HG03575 (cell line): ENCODE results near the gene C19orf44.
"Not testable (repeated sequence)": the region's sequence is repeated elsewhere in the genome, so short reads cannot be mapped to it uniquely, and the experiment has no call there.

Source experiments
- ATAC-seq: cut with Tn5 transposase; IDR thresholded peaks from one replicate; pipeline ENCODE4 v1.9.1; 2021; ENCODE audit not compliant: unreplicated experiment, insufficient number of reproducible peaks, low FRiP score; ENCODE audit errors: extremely low read depth

C19orf44 gene

GRCh38 chr19:16527971-16528521 is 31.9 kb downstream of the C19orf44 start:
- no peak for ATAC-seq

GRCh38 chr19:16529466-16530144 is 33.4 kb downstream of the C19orf44 start:
- ATAC-seq: no peak

DNA sequence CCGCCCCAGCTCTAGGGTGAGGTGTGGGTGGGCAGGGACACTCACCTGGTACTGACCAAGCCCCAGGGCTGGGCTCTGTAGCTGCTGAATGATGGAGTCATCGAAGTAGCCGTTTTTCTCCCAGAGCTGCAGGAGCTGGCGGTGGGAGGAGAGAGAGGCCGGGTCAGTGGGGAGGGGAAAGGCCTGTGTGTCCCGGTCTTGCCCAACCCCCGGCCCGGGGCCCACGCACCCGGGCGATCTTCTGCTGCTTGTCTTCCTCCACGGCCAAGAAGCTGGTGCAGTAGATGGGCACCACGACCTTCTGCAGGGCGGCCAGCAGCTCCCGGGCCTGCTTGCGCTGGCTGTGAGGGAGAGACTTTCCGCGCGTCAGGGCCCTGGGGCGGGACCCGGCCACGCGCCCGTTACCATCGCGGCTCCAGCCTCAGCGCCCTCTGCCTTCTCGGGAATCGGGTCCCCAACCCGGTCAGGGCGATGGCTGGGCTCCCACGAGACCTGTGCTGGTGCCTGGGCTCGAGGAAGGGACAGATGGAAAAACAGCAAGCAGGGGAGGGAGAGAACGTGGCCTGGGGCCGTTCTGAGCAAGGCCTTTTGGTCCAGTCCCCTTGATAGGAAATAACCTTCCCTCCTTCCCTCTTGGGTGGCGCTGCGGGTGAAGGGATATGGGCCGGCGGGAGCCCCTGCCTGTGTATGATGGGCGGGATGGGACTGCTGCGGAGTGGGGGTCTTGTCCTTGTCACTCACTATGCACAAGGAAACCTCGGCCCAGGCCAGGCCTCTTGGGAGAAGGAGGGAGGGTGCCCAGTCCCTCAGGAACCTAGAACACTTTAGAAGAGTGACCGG is 34.6 kb downstream of the C19orf44 start:
- no peak for ATAC-seq

- no peak for ATAC-seq
Observed at GRCh38 chr19:16531380-16531669, 35.1 kb downstream of the C19orf44 start.

DNA sequence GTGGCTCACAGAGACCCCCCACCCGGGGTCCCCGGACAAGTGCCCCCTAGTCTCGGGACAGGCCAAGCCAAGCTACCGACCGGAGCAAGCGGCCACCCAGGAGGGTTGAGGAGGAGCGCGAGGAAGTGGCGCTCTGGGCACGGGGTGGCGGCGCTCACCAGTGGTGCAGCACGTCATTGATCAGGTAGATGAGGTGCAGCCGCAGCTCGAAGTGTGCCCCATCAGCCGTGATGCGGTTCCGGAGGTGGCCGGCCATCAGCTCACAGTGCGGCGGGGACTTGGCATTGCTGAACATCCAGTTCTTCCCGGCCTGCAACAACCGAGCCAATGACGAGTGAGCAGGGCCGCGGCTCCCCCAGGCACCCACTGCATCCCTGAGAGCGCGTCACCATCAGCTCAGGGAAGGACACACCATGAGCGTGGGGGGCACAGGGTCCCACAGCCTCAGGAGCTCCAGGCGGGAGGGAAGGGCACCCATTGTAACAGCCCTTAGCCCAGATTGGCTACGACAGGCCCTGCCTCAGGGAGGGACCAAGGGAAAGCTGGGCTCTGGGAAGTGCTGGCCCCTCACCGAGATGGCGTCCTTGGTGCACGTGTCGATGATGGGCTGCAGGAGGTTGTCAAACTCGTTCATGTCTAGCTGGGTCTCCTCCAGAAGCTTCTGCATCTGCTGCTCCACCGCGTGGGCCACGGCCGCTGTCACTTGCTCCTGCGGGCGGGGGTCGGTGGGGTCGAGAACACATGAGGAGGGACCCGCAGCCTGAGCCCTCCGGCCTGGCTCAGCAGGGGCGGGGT is 36.4 kb downstream of the C19orf44 start:
- no peak for ATAC-seq

- no peak for ATAC-seq
Observed at GRCh38 chr19:16535381-16535780, 39.2 kb downstream of the C19orf44 start.

GRCh38 chr19:16536130-16536529 is 39.9 kb downstream of the C19orf44 start:
- no peak for ATAC-seq

- no peak for ATAC-seq
Observed at GRCh38 chr19:16537111-16537510, 40.9 kb downstream of the C19orf44 start.

- ATAC-seq: no peak
Observed at GRCh38 chr19:16540948-16541347, 44.8 kb downstream of the C19orf44 start.

DNA sequence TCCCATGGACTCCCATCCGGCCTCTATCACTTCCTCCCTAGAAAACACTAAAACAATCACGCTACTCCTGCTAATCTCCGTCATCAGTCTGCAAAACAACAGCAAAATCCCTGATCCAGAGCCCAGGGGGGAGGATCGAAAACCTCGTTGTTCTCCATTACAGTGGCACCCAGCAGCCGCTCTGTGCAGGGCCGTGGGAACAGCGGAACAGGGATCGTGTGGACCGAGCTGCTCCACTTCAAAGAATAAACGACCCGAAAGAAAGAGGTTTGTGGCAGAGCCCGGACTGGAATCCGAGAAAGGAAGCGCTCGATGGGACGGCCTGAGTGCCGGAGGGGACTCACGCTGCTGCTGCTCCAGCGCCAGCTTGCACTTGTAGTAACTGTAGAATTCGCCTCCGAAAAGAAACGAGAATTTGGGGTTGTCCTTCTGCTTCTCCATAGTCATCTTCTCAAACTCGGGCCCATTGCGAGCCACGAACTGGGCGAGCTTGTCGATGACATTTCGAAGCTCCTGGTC is 45.4 kb downstream of the C19orf44 start:
- ATAC-seq: no peak

GRCh38 chr19:16542045-16542909 is 46.1 kb downstream of the C19orf44 start, which contains the start of gene CHERP:
TSS of gene CHERP (minus strand) at chr19:16542437. CDS start at chr19:16542378, 59 bp downstream.
- ATAC-seq: no peak

DNA sequence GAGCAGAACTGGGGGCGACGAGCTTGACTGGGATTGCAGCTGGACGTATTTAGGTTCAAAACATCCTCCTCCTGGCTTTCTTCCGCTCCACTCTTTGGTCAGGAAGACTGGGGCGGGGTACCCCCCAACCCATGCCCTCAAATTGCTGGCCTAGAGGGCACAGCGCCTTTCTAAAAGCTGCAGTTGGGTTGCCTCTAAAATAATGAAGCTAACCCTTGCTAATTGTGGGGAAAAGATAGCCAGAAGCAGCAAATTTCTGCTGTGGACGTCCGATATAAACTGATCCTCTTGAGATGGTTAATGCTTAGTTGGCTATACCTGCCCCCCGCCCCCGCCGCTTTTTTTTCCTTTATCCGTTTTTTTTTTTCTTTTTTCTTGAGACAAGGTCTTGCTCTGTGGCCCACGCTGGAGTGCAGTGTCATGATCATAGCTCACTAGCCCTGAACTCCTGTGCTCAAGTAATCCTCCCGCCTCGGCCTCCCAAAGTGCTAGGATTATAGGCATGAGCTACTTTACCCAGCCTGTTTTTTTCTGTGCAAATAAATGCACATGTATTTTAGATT is 46.8 kb downstream of the C19orf44 start:
- ATAC-seq: no peak

DNA sequence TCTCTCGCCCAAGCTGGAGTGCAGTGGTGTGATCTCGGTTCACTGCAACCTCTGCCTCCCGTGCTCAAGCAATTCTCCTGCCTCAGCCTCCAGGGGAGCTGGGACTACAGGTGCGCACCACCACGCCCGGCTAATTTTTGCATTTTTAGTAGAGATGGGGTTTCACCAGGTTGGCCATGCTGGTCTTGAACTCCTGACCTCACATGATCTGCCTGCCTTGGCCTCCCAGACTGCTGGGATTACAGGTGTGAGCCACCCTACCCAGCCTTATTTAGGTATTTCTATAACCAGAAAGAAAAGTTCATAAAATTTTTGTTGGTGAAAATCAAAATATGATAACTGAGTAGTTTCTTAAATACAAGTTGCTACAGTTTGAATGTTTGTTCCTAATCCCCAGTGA is 47.5 kb downstream of the C19orf44 start:
- ATAC-seq: not testable (repeated sequence)

- ATAC-seq: no peak
Observed at GRCh38 chr19:16544473-16545231, 48.5 kb downstream of the C19orf44 start.

- no peak for ATAC-seq
Observed at GRCh38 chr19:16548956-16549355, 52.8 kb downstream of the C19orf44 start.

DNA sequence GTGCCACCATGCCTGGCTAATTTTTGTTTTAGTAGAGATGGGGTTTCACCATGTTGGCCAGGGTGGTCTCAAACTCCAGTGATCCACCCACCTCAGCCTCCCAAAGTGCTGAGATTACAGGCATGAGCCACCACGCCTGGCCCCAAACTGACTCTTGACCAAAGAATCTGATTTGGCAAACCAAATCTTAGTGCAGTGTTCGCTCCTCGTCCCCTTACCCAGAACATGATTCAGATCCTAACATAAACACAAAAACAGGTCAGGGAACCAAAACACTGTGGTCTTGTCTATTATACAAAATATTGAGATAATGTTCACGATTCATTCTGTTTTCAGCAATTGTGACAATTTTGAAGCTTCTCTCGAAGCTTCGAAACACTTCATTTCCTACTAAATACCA is 55.7 kb downstream of the C19orf44 start:
- not testable (repeated sequence) for ATAC-seq

- ATAC-seq: no peak
Observed at GRCh38 chr19:16554776-16555175, 58.6 kb downstream of the C19orf44 start.
